GM13977 (cell line): ENCODE data around the gene TNFSF11.
A peak's percentile ranks its signal among the peaks of the same experiment; 100 is the strongest.

Experiments
- DNase-seq: peaks from one replicate; pipeline ENCODE4 v3.0.0; 2012; ENCODE audit warnings: low spot score
- CTCF ChIP-seq: IDR thresholded peaks from 2 replicates; pipeline ENCODE4 v1.5.1; 2012; ENCODE audit warnings: mild to moderate bottlenecking, control low read depth; ENCODE audit not compliant: insufficient read depth; ENCODE audit errors: extremely low read depth, missing control alignments
- in situ Hi-C: fragments of 300-500 bp; cut with MboI; formaldehyde crosslinking; loops from one replicate; pipeline ENCODE4 v1.12.0; 2022; ENCODE audit warnings: low sequenced_read_pairs, low pct_unique_long_range_greater_than_20kb, mixed read lengths, inconsistent platforms; ENCODE audit not compliant: unreplicated experiment

The TNFSF11 gene

GRCh38 chr13:42574435-42575311 lies 721 bp downstream of the TNFSF11 start:
- no peak for TF ChIP-seq CTCF
- in situ Hi-C loops, result loop anchor here (25.0 kb wide), 1 partner anchor 237 kb away; no protein-coding TSS in a partner anchor

GRCh38 chr13:42575938-42576337 lies 2.0 kb downstream of the TNFSF11 start:
- TF ChIP-seq CTCF, result no peak
- in situ Hi-C loops, result loop anchor here (25.0 kb wide), 1 partner anchor 239 kb away; no protein-coding TSS in a partner anchor
- no peak for DNase-seq

More at GRCh38 chr13:42574435-42575311, 721 bp downstream of the TNFSF11 start:
- peak; percentile 84 for DNase-seq

- in situ Hi-C loops, result loop anchor here (25.0 kb wide), 1 partner anchor 240 kb away; no protein-coding TSS in a partner anchor
- no peak for TF ChIP-seq CTCF
- DNase-seq, result no peak
Measured at GRCh38 chr13:42577538-42577937, 3.6 kb downstream of the TNFSF11 start.

- no peak for DNase-seq
- TF ChIP-seq CTCF, result no peak
- in situ Hi-C loops, result loop anchor here (25.0 kb wide), 1 partner anchor 243 kb away; no protein-coding TSS in a partner anchor
Measured at GRCh38 chr13:42580644-42581043, 6.7 kb downstream of the TNFSF11 start.

GRCh38 chr13:42581427-42581826 lies 7.5 kb downstream of the TNFSF11 start:
- TF ChIP-seq CTCF, result no peak
- in situ Hi-C loops, result loop anchor here (25.0 kb wide), 1 partner anchor 244 kb away; no protein-coding TSS in a partner anchor
- no peak for DNase-seq

GRCh38 chr13:42591602-42592001 lies 17.6 kb downstream of the TNFSF11 start:
- in situ Hi-C loops, result loop anchor here (25.0 kb wide), 1 partner anchor 254 kb away; no protein-coding TSS in a partner anchor
- no peak for DNase-seq
- TF ChIP-seq CTCF, result no peak
